Activated CD4-positive, alpha-beta memory T cell treated with anti-CD3 and anti-CD28 coated beads, Interleukin-2, amount 10 ng/mL, durations not matched to agents 7 days and 5 days (primary cell): ENCODE measurements around the gene COX4I1. TPM values are rescaled to one million over a fixed set of nuclear protein-coding genes. Genes with fewer than 3 reads are reported as not detected.
A peak's percentile ranks its signal among the peaks of the same experiment; 100 is the strongest.

Source experiments
- CTCF ChIA-PET: fragments of 350-600 bp; sonication (Branson Sonifier 250); formaldehyde crosslinking; loops from one replicate; lab custom pipeline; 2021; ENCODE audit warnings: antibody characterized with exemption, inconsistent platforms; lab: Charles Lee
- POLR2A ChIA-PET: fragments of 350-600 bp; sonication (Branson Sonifier 250); formaldehyde crosslinking; loops from one replicate; lab custom pipeline; 2021; ENCODE audit warnings: antibody characterized with exemption; lab: Charles Lee
- DNase-seq: peaks from one replicate; pipeline ENCODE4 v3.0.0-alpha.2; 2020
- H3K27ac Mint-ChIP-seq: one replicate; pipeline ENCODE4 v1.8.0; 2021; ENCODE audit warnings: mild to moderate bottlenecking, mixed read lengths
- H3K27me3 Mint-ChIP-seq: one replicate; pipeline ENCODE4 v1.8.0; 2021; ENCODE audit warnings: mixed read lengths
- H3K36me3 Mint-ChIP-seq: one replicate; pipeline ENCODE4 v1.8.0; 2021; ENCODE audit warnings: low read depth, mixed read lengths
- H3K4me1 Mint-ChIP-seq: one replicate; pipeline ENCODE4 v1.8.0; 2021; ENCODE audit warnings: mixed read lengths
- H3K4me3 Mint-ChIP-seq: one replicate; pipeline ENCODE4 v1.8.0; 2021; ENCODE audit warnings: mild to moderate bottlenecking, mixed read lengths
- H3K9me3 Mint-ChIP-seq: one replicate; pipeline ENCODE4 v1.8.0; 2021; ENCODE audit warnings: mixed read lengths
- total RNA-seq, 2 experiments: library from RNA; stranded (reverse); gene quantifications; one replicate each; pipeline ENCODE4 v1.2.3, GENCODE V29; 2021

COX4I1 gene
- total RNA-seq, 2 experiments from 2014 or later: 450 to 456 TPM

- ChIA-PET POLR2A (no interaction called here), CTCF (no interaction called here)
- Mint-ChIP-seq H3K27ac (no peak overlapping the region), H3K4me1 (peaks cover 10% of the 10 kb centered on the region), H3K9me3 (no peaks in the 10 kb centered on the region), H3K4me3 (no peak overlapping the region), H3K27me3 (peaks cover 27% of the 10 kb centered on the region), H3K36me3 (no peaks in the 10 kb centered on the region)
- no peak for DNase-seq
Observed at GRCh38 chr16:85757341-85757822, 42.1 kb upstream of the COX4I1 start.

GRCh38 chr16:85759136-85759535, 40.4 kb upstream of the COX4I1 start:
- Mint-ChIP-seq H3K9me3 (no peaks in the 10 kb centered on the region), H3K27ac (no peak overlapping the region), H3K4me3 (no peak overlapping the region), H3K27me3 (peaks cover 19% of the 10 kb centered on the region), H3K36me3 (no peaks in the 10 kb centered on the region), H3K4me1 (peaks cover 10% of the 10 kb centered on the region)
- no peak for DNase-seq
- CTCF ChIA-PET: interaction anchor here (1.2 kb wide), 1 partner anchor 36 kb away, joined by 3 read pairs; no protein-coding TSS in a partner anchor
- POLR2A ChIA-PET: no interaction called here

- peaks cover 10% of the 10 kb centered on the region for H3K4me1 Mint-ChIP-seq
- peak; percentile 23 for DNase-seq
- no peak overlapping the region for H3K4me3 Mint-ChIP-seq
- H3K27ac Mint-ChIP-seq: no peak overlapping the region
- H3K9me3 Mint-ChIP-seq: no peaks in the 10 kb centered on the region
- POLR2A ChIA-PET: no interaction called here
- peaks cover 19% of the 10 kb centered on the region for H3K27me3 Mint-ChIP-seq
- no peaks in the 10 kb centered on the region for H3K36me3 Mint-ChIP-seq
- CTCF ChIA-PET: interaction anchor here (0.7 to 1.2 kb wide), 2 partner anchors 8 to 37 kb away, joined by 3 read pairs; no protein-coding TSS in a partner anchor
Observed at GRCh38 chr16:85759631-85760419, 39.7 kb upstream of the COX4I1 start.

- POLR2A ChIA-PET: no interaction called here
- CTCF ChIA-PET: no interaction called here
- H3K36me3 Mint-ChIP-seq: no peaks in the 10 kb centered on the region
- H3K4me3 Mint-ChIP-seq: no peak overlapping the region
- peaks cover 19% of the 10 kb centered on the region for H3K27me3 Mint-ChIP-seq
- H3K9me3 Mint-ChIP-seq: no peaks in the 10 kb centered on the region
- DNase-seq: no peak
- H3K27ac Mint-ChIP-seq: no peak overlapping the region
- peaks cover 10% of the 10 kb centered on the region for H3K4me1 Mint-ChIP-seq
Observed at GRCh38 chr16:85761861-85762260, 37.6 kb upstream of the COX4I1 start.

GRCh38 chr16:85762970-85763369, 36.5 kb upstream of the COX4I1 start:
- CTCF ChIA-PET: no interaction called here
- no peaks in the 10 kb centered on the region for H3K9me3 Mint-ChIP-seq
- H3K4me3 Mint-ChIP-seq: no peak overlapping the region
- no peak overlapping the region for H3K27ac Mint-ChIP-seq
- peaks cover 8% of the 10 kb centered on the region for H3K4me1 Mint-ChIP-seq
- H3K36me3 Mint-ChIP-seq: no peaks in the 10 kb centered on the region
- peaks cover 18% of the 10 kb centered on the region for H3K27me3 Mint-ChIP-seq
- POLR2A ChIA-PET: no interaction called here
- DNase-seq: no peak

- no peak overlapping the region for H3K27ac Mint-ChIP-seq
- ChIA-PET POLR2A (no interaction called here), CTCF (no interaction called here)
- H3K4me1 Mint-ChIP-seq: peaks cover 6% of the 10 kb centered on the region
- DNase-seq: no peak
- no peaks in the 10 kb centered on the region for H3K36me3 Mint-ChIP-seq
- H3K27me3 Mint-ChIP-seq: peaks cover 16% of the 10 kb centered on the region
- H3K4me3 Mint-ChIP-seq: no peak overlapping the region
- no peaks in the 10 kb centered on the region for H3K9me3 Mint-ChIP-seq
Observed at GRCh38 chr16:85763616-85764015, 35.9 kb upstream of the COX4I1 start.

- Mint-ChIP-seq H3K27me3 (peaks cover 2% of the 10 kb centered on the region), H3K4me3 (no peak overlapping the region), H3K4me1 (no peaks in the 10 kb centered on the region), H3K27ac (no peak overlapping the region), H3K36me3 (no peaks in the 10 kb centered on the region), H3K9me3 (no peaks in the 10 kb centered on the region)
- DNase-seq: no peak
- POLR2A ChIA-PET: no interaction called here
- CTCF ChIA-PET: no interaction called here
Observed at GRCh38 chr16:85765211-85765610, 34.3 kb upstream of the COX4I1 start.

- H3K4me1 Mint-ChIP-seq: no peaks in the 10 kb centered on the region
- H3K4me3 Mint-ChIP-seq: no peak overlapping the region
- H3K27me3 Mint-ChIP-seq: no peaks in the 10 kb centered on the region
- ChIA-PET CTCF (no interaction called here), POLR2A (no interaction called here)
- H3K9me3 Mint-ChIP-seq: no peaks in the 10 kb centered on the region
- DNase-seq: no peak
- no peak overlapping the region for H3K27ac Mint-ChIP-seq
- no peaks in the 10 kb centered on the region for H3K36me3 Mint-ChIP-seq
Observed at GRCh38 chr16:85765767-85766166, 33.7 kb upstream of the COX4I1 start.

- H3K36me3 Mint-ChIP-seq: no peaks in the 10 kb centered on the region
- no peaks in the 10 kb centered on the region for H3K27me3 Mint-ChIP-seq
- no peak overlapping the region for H3K27ac Mint-ChIP-seq
- H3K4me3 Mint-ChIP-seq: no peak overlapping the region
- H3K4me1 Mint-ChIP-seq: no peaks in the 10 kb centered on the region
- ChIA-PET CTCF (interaction anchor here (1.1 kb wide), 1 partner anchor 8 kb away, joined by 3 read pairs; no protein-coding TSS in a partner anchor), POLR2A (no interaction called here)
- no peaks in the 10 kb centered on the region for H3K9me3 Mint-ChIP-seq
- DNase-seq: no peak
Observed at GRCh38 chr16:85767531-85767930, 32.0 kb upstream of the COX4I1 start.

- H3K4me3 Mint-ChIP-seq: no peak overlapping the region
Observed at GRCh38 chr16:85768199-85768598, 31.3 kb upstream of the COX4I1 start.

GRCh38 chr16:85770741-85771140, 28.8 kb upstream of the COX4I1 start:
- H3K27ac Mint-ChIP-seq: no peak overlapping the region
- H3K36me3 Mint-ChIP-seq: no peaks in the 10 kb centered on the region
- ChIA-PET POLR2A (no interaction called here), CTCF (no interaction called here)
- no peaks in the 10 kb centered on the region for H3K4me1 Mint-ChIP-seq
- no peaks in the 10 kb centered on the region for H3K27me3 Mint-ChIP-seq
- no peaks in the 10 kb centered on the region for H3K9me3 Mint-ChIP-seq
- DNase-seq: no peak
- no peak overlapping the region for H3K4me3 Mint-ChIP-seq

More at GRCh38 chr16:85768199-85768598, 31.3 kb upstream of the COX4I1 start:
- CTCF ChIA-PET: interaction anchor here (1.1 kb wide), 1 partner anchor 8 kb away, joined by 3 read pairs; no protein-coding TSS in a partner anchor
- no peak overlapping the region for H3K27ac Mint-ChIP-seq
- POLR2A ChIA-PET: no interaction called here
- no peaks in the 10 kb centered on the region for H3K4me1 Mint-ChIP-seq
- H3K9me3 Mint-ChIP-seq: no peaks in the 10 kb centered on the region
- no peaks in the 10 kb centered on the region for H3K27me3 Mint-ChIP-seq
- no peak for DNase-seq
- no peaks in the 10 kb centered on the region for H3K36me3 Mint-ChIP-seq

GRCh38 chr16:85773044-85773443, 26.5 kb upstream of the COX4I1 start:
- POLR2A ChIA-PET: no interaction called here
- Mint-ChIP-seq H3K4me1 (no peaks in the 10 kb centered on the region), H3K4me3 (no peak overlapping the region), H3K36me3 (peaks cover 9% of the 10 kb centered on the region), H3K9me3 (no peaks in the 10 kb centered on the region), H3K27ac (no peak overlapping the region), H3K27me3 (no peaks in the 10 kb centered on the region)
- DNase-seq: no peak
- CTCF ChIA-PET: no interaction called here

- ChIA-PET POLR2A (no interaction called here), CTCF (interaction anchor here (0.7 kb wide), 1 partner anchor 55 kb away, joined by 5 read pairs; no protein-coding TSS in a partner anchor)
- no peaks in the 10 kb centered on the region for H3K27me3 Mint-ChIP-seq
- no peak for DNase-seq
- H3K36me3 Mint-ChIP-seq: peaks cover 19% of the 10 kb centered on the region
- peaks cover 7% of the 10 kb centered on the region for H3K4me1 Mint-ChIP-seq
- no peak overlapping the region for H3K4me3 Mint-ChIP-seq
- H3K9me3 Mint-ChIP-seq: no peaks in the 10 kb centered on the region
- no peak overlapping the region for H3K27ac Mint-ChIP-seq
Observed at GRCh38 chr16:85774136-85774535, 25.4 kb upstream of the COX4I1 start.
